IMR-90 (cell line): ENCODE data around the gene MEP1B. TPM values are rescaled to one million over a fixed set of nuclear protein-coding genes. Genes with fewer than 3 reads are reported as not detected.

ENCODE experiments used
- ATAC-seq: fragments of 200-7000 bp; cut with Tn5 transposase; 2 replicates; pipeline ENCODE4 v1.9.1; 2020; ENCODE audit warnings: low read depth, mild to moderate bottlenecking, moderate library complexity
- BruUV-seq: library from RNA; stranded (reverse); fragments of 400-500 nt; replicated peaks from 2 replicates; lab custom pipeline; 2021; lab: Mats Ljungman, UMichigan
- CTCF ChIA-PET: fragments of 300-600 bp; formaldehyde crosslinking; extraction: SDS; loops from one replicate; lab custom pipeline; 2021; ENCODE audit warnings: antibody characterized with exemption; lab: Yijun Ruan, JAX
- POLR2A ChIA-PET: fragments of 300-600 bp; sonication (Branson Sonifier 250); formaldehyde crosslinking; loops from one replicate; lab custom pipeline; 2022; ENCODE audit warnings: antibody characterized with exemption; ENCODE audit not compliant: unreplicated experiment; lab: Charles Lee
- DNase-seq: peaks from one replicate; pipeline ENCODE4 v3.0.0; 2013
- H2AFZ ChIP-seq: replicated peaks from 2 replicates; pipeline ENCODE3; 2013; ENCODE audit warnings: low read length, mild to moderate bottlenecking; ENCODE audit not compliant: poor library complexity
- H2AK5ac ChIP-seq: 2 replicates; pipeline ENCODE4 v1.6.1; 2013; ENCODE audit warnings: low read depth, low read length, inconsistent platforms
- H2AK9ac ChIP-seq: replicated peaks from 2 replicates; pipeline ENCODE3; 2013; ENCODE audit warnings: mild to moderate bottlenecking, low read depth, low read length, moderate library complexity; ENCODE audit not compliant: poor library complexity
- H2BK120ac ChIP-seq: 2 replicates; pipeline ENCODE4 v1.6.1; 2013; ENCODE audit warnings: low read depth, low read length, inconsistent platforms
- H2BK15ac ChIP-seq: 3 replicates; pipeline ENCODE4 v1.6.1; 2013; ENCODE audit warnings: low read depth, low read length, inconsistent platforms
- H2BK20ac ChIP-seq: 2 replicates; pipeline ENCODE4 v1.6.1; 2013; ENCODE audit warnings: low read depth, mild to moderate bottlenecking, inconsistent platforms, low read length, moderate library complexity
- H2BK5ac ChIP-seq: 2 replicates; pipeline ENCODE4 v1.6.1; 2013; ENCODE audit warnings: mild to moderate bottlenecking, low read depth, low read length, inconsistent platforms; ENCODE audit not compliant: poor library complexity, severe bottlenecking
- H3K14ac ChIP-seq: replicated peaks from 2 replicates; pipeline ENCODE4 v1.6.1; 2013; ENCODE audit warnings: low read depth, low read length, inconsistent platforms
- H3K18ac ChIP-seq: 2 replicates; pipeline ENCODE4 v1.6.1; 2013; ENCODE audit warnings: low read depth, low read length, control low read depth
- H3K23ac ChIP-seq: 2 replicates; pipeline ENCODE4 v1.6.1; 2013; ENCODE audit warnings: low read depth, low read length, inconsistent platforms
- H3K27ac ChIP-seq: 2 replicates; pipeline ENCODE4 v1.5.1; 2013; ENCODE audit warnings: mild to moderate bottlenecking, control low read depth, low read length; ENCODE audit not compliant: insufficient read depth
- H3K27me3 ChIP-seq: 2 replicates; pipeline ENCODE4 v1.6.1; 2013; ENCODE audit warnings: low read length; ENCODE audit not compliant: control insufficient read depth, insufficient read depth
- H3K36me3 ChIP-seq: 2 replicates; pipeline ENCODE4 v1.6.1; 2013; ENCODE audit warnings: low read length, mixed read lengths; ENCODE audit not compliant: control insufficient read depth, insufficient read depth
- H3K4ac ChIP-seq: 2 replicates; pipeline ENCODE4 v1.6.1; 2013; ENCODE audit warnings: low read depth, low read length, inconsistent platforms
- H3K4me1 ChIP-seq: 2 replicates; pipeline ENCODE4 v1.6.1; 2013; ENCODE audit warnings: low read length, mixed read lengths; ENCODE audit not compliant: control insufficient read depth, insufficient read depth
- H3K4me2 ChIP-seq: 2 replicates; pipeline ENCODE4 v1.6.1; 2013; ENCODE audit warnings: low read depth, mild to moderate bottlenecking, control low read depth, low read length, moderate library complexity
- H3K4me3 ChIP-seq: 2 replicates; pipeline ENCODE4 v1.5.1; 2013; ENCODE audit warnings: low read depth, mild to moderate bottlenecking, control low read depth, low read length, moderate library complexity; ENCODE audit not compliant: insufficient read depth
- H3K56ac ChIP-seq: 2 replicates; pipeline ENCODE4 v1.6.1; 2013; ENCODE audit warnings: low read length, inconsistent platforms; ENCODE audit not compliant: insufficient read depth; ENCODE audit errors: extremely low read depth
- H3K79me1 ChIP-seq, 2 experiments: 2 replicates each; pipeline ENCODE4 v1.6.1; 2013; ENCODE audit warnings: low read length in 2 of 2, inconsistent platforms in 1 of 2, low read depth in 1 of 2
- H3K9ac ChIP-seq: 2 replicates; pipeline ENCODE4 v1.6.1; 2013; ENCODE audit warnings: low read depth, low read length, control low read depth
- H3K9me1 ChIP-seq: 2 replicates; pipeline ENCODE4 v1.6.1; 2013; ENCODE audit warnings: low read length, inconsistent platforms; ENCODE audit not compliant: insufficient read depth
- H3K9me3 ChIP-seq: 2 replicates; pipeline ENCODE4 v1.6.1; 2013; ENCODE audit warnings: low read length; ENCODE audit not compliant: control insufficient read depth, insufficient read depth
- H4K20me1 ChIP-seq: 2 replicates; pipeline ENCODE4 v1.6.1; 2013; ENCODE audit warnings: low read length, inconsistent platforms; ENCODE audit not compliant: insufficient read depth
- H4K5ac ChIP-seq: 2 replicates; pipeline ENCODE4 v1.6.1; 2013; ENCODE audit warnings: mild to moderate bottlenecking, low read depth, low read length, control low read depth
- H4K8ac ChIP-seq, 2 experiments: 2 replicates each; pipeline ENCODE4 v1.6.1; 2013; ENCODE audit warnings: low read depth in 2 of 2, low read length in 2 of 2, control low read depth in 1 of 2, inconsistent platforms in 1 of 2
- H4K91ac ChIP-seq: 2 replicates; pipeline ENCODE4 v1.6.1; 2013; ENCODE audit warnings: low read depth, low read length, inconsistent platforms; ENCODE audit not compliant: insufficient read depth
- BHLHE40 ChIP-seq: fragments of 150-350 bp; IDR thresholded peaks from 2 replicates; pipeline ENCODE4 v1.6.1; 2016; ENCODE audit warnings: mild to moderate bottlenecking, low read depth, low read length
- CEBPB ChIP-seq: IDR thresholded peaks from 2 replicates; pipeline ENCODE4 v1.6.1; 2012; ENCODE audit warnings: low read depth, low read length, improper control_type of control experiment
- CHD1 ChIP-seq: IDR thresholded peaks from 2 replicates; pipeline ENCODE4 v1.6.1; 2012; ENCODE audit warnings: low read depth, low read length, improper control_type of control experiment
- ELK1 ChIP-seq: fragments of 150-350 bp; IDR thresholded peaks from 2 replicates; pipeline ENCODE4 v1.6.1; 2016; ENCODE audit warnings: low read depth, mild to moderate bottlenecking, low read length, moderate library complexity, borderline replicate concordance
- MAFK ChIP-seq: IDR thresholded peaks from 2 replicates; pipeline ENCODE4 v1.6.1; 2012; ENCODE audit warnings: low read depth, low read length, improper control_type of control experiment
- MAZ ChIP-seq: IDR thresholded peaks from 2 replicates; pipeline ENCODE4 v1.6.1; 2012; ENCODE audit warnings: low read depth, mild to moderate bottlenecking, low read length, improper control_type of control experiment, moderate library complexity, borderline replicate concordance
- MXI1 ChIP-seq: IDR thresholded peaks from 2 replicates; pipeline ENCODE4 v1.6.1; 2012; ENCODE audit warnings: low read depth, mild to moderate bottlenecking, low read length, moderate library complexity, borderline replicate concordance
- NFE2L2 ChIP-seq: fragments of 150-350 bp; IDR thresholded peaks from 2 replicates; pipeline ENCODE4 v1.6.1; 2016; ENCODE audit warnings: low read depth, mild to moderate bottlenecking, low read length
- POLR2A ChIP-seq: IDR thresholded peaks from 2 replicates; pipeline ENCODE4 v1.6.1; 2012; ENCODE audit warnings: mild to moderate bottlenecking, low read depth, low read length
- RAD21 ChIP-seq: IDR thresholded peaks from 2 replicates; pipeline ENCODE4 v1.6.1; 2012; ENCODE audit warnings: low read length, improper control_type of control experiment
- RCOR1 ChIP-seq: IDR thresholded peaks from 2 replicates; pipeline ENCODE4 v1.6.1; 2012; ENCODE audit warnings: mild to moderate bottlenecking, low read length, improper control_type of control experiment; ENCODE audit not compliant: insufficient replicate concordance
- RFX5 ChIP-seq: IDR thresholded peaks from 2 replicates; pipeline ENCODE4 v1.8.0; 2012; ENCODE audit warnings: low read depth, mild to moderate bottlenecking, low read length, moderate library complexity
- WGBS, 2 experiments: methylation state at CpG; one replicate each; pipeline versions ENCODE4 v1.1.5 to v1.1.7; 2013; ENCODE audit warnings: missing lambda C conversion rate in 2 of 2; ENCODE audit not compliant: insufficient read length in 1 of 2; ENCODE audit errors: extremely low coverage in 2 of 2; 5-methylcytosine and 5-hydroxymethylcytosine counted together
- dilution Hi-C: fragments of 300-500 bp; cut with HindIII; formaldehyde crosslinking; loops from one replicate; pipeline ENCODE4 v1.14.3; 2018; ENCODE audit warnings: low sequenced_read_pairs; ENCODE audit not compliant: unreplicated experiment
- in situ Hi-C: fragments of 300-500 bp; cut with MboI; formaldehyde crosslinking; loops from 3 replicates; pipeline ENCODE4 v1.14.3; 2019; ENCODE audit warnings: low sequenced_read_pairs, inconsistent platforms, mixed read lengths
- intact Hi-C: fragments of 100-400 bp; cut with micrococcal nuclease; formaldehyde crosslinking; loops from 2 replicates; pipeline ENCODE4 v1.10.0; 2022
- polyA plus RNA-seq, 3 experiments: library from polyadenylated mRNA; depleted of rRNA; stranded (reverse); fragments of >200 nt; gene quantifications; 2 replicates each; pipeline ENCODE4 v1.2.3, GENCODE V29; 2012; ENCODE audit warnings: low replicate concordance in 1 of 3
- total RNA-seq: library from RNA; depleted of rRNA; stranded (reverse); fragments of >200 nt; gene quantifications from 2 replicates; pipeline ENCODE4 v1.2.3, GENCODE V29; 2012
- TF ChIP-seq, protein P1 (sequence below): conservative IDR thresholded peaks from 2 replicates; pipeline ENCODE4 v1.5.1; 2012; ENCODE audit warnings: mild to moderate bottlenecking, low read depth, low read length, improper control_type of control experiment

Gene MEP1B
- total and polyA plus RNA-seq, 2 of the 4 experiments (the other 2 are of a cell fraction), result not detected

DNA sequence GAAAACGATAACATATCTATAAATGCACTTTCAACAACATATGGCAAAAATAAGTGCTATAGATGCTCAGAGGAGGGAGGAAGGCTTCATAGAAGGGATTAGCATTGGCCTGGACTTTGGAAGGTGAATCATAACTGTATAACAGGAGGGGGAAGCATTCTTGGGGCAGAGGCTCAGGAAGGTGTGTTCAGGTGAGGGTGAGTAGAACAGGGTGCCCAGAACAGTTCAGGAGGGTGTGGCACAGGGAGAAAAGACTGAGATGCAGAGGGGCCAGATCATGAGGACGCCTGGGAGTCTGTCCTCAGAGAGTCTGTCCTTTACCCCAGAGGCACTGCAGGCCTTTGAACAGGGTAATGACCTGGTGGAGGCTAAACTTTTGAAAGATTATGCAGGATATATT lies 29.3 kb upstream of the MEP1B start:
- Histone ChIP-seq H3K18ac (no peak overlapping the region), H3K27me3 (no peaks in the 10 kb centered on the region; the same call in none of the 2 replicates), H3K27ac (no peak overlapping the region), H2AK9ac (no peak overlapping the region), H3K4ac (no peak overlapping the region), H4K91ac (no peak overlapping the region), H4K20me1 (no peaks in the 10 kb centered on the region), H3K9me3 (no peaks in the 10 kb centered on the region), H3K56ac (no peak overlapping the region), H2BK120ac (no peak overlapping the region), H3K36me3 (no peaks in the 10 kb centered on the region), H3K4me3 (no peak overlapping the region), H3K4me1 (no peaks in the 10 kb centered on the region), H2BK20ac (no peak overlapping the region), H4K8ac (no peak overlapping the region), H2BK5ac (no peak overlapping the region), H3K4me2 (no peak overlapping the region), H3K79me1 (no peaks in the 10 kb centered on the region), H3K9ac (no peak overlapping the region), H3K14ac (no peak overlapping the region), H3K9me1 (no peaks in the 10 kb centered on the region), H4K5ac (no peak overlapping the region), H3K23ac (no peak overlapping the region), H2AK5ac (no peak overlapping the region), H2AFZ (no peak overlapping the region), H2BK15ac (no peak overlapping the region)
- no TSS peak for BruUV-seq
- ATAC-seq (no peak), DNase-seq (no peak)
- WGBS, 2 experiments, result no CpG with 5 or more reads among the region's 2 CpGs
- intact Hi-C loops, result no loop called here
- dilution Hi-C loops, result no loop called here
- POLR2A ChIA-PET, result no interaction called here
- TF ChIP-seq MAZ (no peak), POLR2A (no peak), MAFK (no peak), ELK1 (no peak), RCOR1 (no peak), MXI1 (no peak), RAD21 (no peak), RFX5 (no peak), CHD1 (no peak), NFE2L2 (no peak), CEBPB (no peak), BHLHE40 (no peak)
- TF ChIP-seq, protein P1, sequence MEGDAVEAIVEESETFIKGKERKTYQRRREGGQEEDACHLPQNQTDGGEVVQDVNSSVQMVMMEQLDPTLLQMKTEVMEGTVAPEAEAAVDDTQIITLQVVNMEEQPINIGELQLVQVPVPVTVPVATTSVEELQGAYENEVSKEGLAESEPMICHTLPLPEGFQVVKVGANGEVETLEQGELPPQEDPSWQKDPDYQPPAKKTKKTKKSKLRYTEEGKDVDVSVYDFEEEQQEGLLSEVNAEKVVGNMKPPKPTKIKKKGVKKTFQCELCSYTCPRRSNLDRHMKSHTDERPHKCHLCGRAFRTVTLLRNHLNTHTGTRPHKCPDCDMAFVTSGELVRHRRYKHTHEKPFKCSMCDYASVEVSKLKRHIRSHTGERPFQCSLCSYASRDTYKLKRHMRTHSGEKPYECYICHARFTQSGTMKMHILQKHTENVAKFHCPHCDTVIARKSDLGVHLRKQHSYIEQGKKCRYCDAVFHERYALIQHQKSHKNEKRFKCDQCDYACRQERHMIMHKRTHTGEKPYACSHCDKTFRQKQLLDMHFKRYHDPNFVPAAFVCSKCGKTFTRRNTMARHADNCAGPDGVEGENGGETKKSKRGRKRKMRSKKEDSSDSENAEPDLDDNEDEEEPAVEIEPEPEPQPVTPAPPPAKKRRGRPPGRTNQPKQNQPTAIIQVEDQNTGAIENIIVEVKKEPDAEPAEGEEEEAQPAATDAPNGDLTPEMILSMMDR, result no peak
- CTCF ChIA-PET, result no interaction called here
- in situ Hi-C loops, result loop anchor here (5.0 kb wide), 1 partner anchor 392 kb away; no protein-coding TSS in a partner anchor
